HepG2 (cell line): ENCODE results near the gene ATP6V0A1. TPM values are rescaled to one million over a fixed set of nuclear protein-coding genes. Genes with fewer than 3 reads are reported as not detected.

Source experiments
- ATAC-seq: fragments of 200-7000 bp; cut with Tn5 transposase; 3 replicates; pipeline ENCODE4 v1.9.1; 2020; ENCODE audit warnings: mild to moderate bottlenecking, moderate library complexity
- BruUV-seq: library from RNA; stranded (reverse); fragments of 400-500 nt; replicated peaks from 2 replicates; lab custom pipeline; 2021; lab: Mats Ljungman, UMichigan
- CTCF ChIA-PET: fragments of 300-600 bp; formaldehyde crosslinking; extraction: SDS; loops from one replicate; lab custom pipeline; 2021; ENCODE audit warnings: low total read pairs, inconsistent platforms, low intra/inter-chr PET ratio; lab: Yijun Ruan, JAX
- POLR2A ChIA-PET: fragments of 350-600 bp; sonication (Branson Sonifier 250); formaldehyde crosslinking; loops from one replicate; lab custom pipeline; 2020; ENCODE audit warnings: antibody characterized with exemption, inconsistent platforms; lab: Yijun Ruan, JAX
- DNase-seq: peaks from one replicate; pipeline ENCODE4 v3.0.0-alpha.2; 2015; ENCODE audit warnings: low spot score
- FAIRE-seq: peaks from 3 replicates; lab custom pipeline; 2011; peaks lifted over from hg19 to GRCh38; lab: Jason Lieb, UNC
- H2AFZ ChIP-seq: one replicate; pipeline ENCODE4 v1.6.1; 2011; ENCODE audit warnings: low read length, inconsistent platforms
- H3K27ac ChIP-seq: fragments of 300-600 bp; 3 replicates; pipeline ENCODE4 v1.8.0; 2011; ENCODE audit warnings: mixed run types, mild to moderate bottlenecking, mixed read lengths, low read length, inconsistent platforms; ENCODE audit not compliant: insufficient read depth; ENCODE audit errors: extremely low read length
- H3K27me3 ChIP-seq, 2 experiments: fragments of 200-600 bp in 1 of 2; 2 replicates in 1 of 2; 3 replicates in 1 of 2; pipeline versions ENCODE4 v1.6.0 to v1.8.0; 2011; ENCODE audit warnings: low read length in 2 of 2, mild to moderate bottlenecking in 2 of 2, moderate library complexity in 2 of 2, inconsistent platforms in 1 of 2; ENCODE audit not compliant: insufficient read depth in 2 of 2, control insufficient read depth in 1 of 2
- H3K36me3 ChIP-seq, 2 experiments: fragments of 200-600 bp in 1 of 2; replicated peaks in 1 of 2; 2 replicates in 1 of 2; 3 replicates in 1 of 2; pipeline versions ENCODE4 v1.5.1 to v1.8.0; 2011; ENCODE audit warnings: low read length in 2 of 2, inconsistent platforms in 1 of 2; ENCODE audit not compliant: insufficient read depth in 2 of 2, control insufficient read depth in 1 of 2
- H3K4me1 ChIP-seq: 2 replicates; pipeline ENCODE4 v1.5.1; 2012; ENCODE audit warnings: low read length, inconsistent platforms; ENCODE audit not compliant: insufficient read depth
- H3K4me2 ChIP-seq: 2 replicates; pipeline ENCODE4 v1.6.0; 2011; ENCODE audit warnings: low read depth, low read length, inconsistent platforms
- H3K4me3 ChIP-seq, 3 experiments: fragments of 200-600 bp in 1 of 3; sonication (generic), shearing (Covaris generic) in 1 of 3; replicated peaks in 1 of 3; 2 replicates each; pipeline ENCODE4 v1.5.1; 2011 to 2016; ENCODE audit warnings: low read length in 3 of 3, inconsistent platforms in 2 of 3, low read depth in 2 of 3, mild to moderate bottlenecking in 2 of 3, control low read depth in 1 of 3, mixed read lengths in 1 of 3; ENCODE audit not compliant: insufficient read depth in 1 of 3
- H3K79me2 ChIP-seq: one replicate; pipeline ENCODE4 v1.6.1; 2011; ENCODE audit warnings: low read length, inconsistent platforms; ENCODE audit not compliant: insufficient read depth
- H3K9ac ChIP-seq: 2 replicates; pipeline ENCODE4 v1.6.0; 2011; ENCODE audit warnings: mild to moderate bottlenecking, low read depth, low read length, inconsistent platforms; ENCODE audit not compliant: insufficient read depth
- H3K9me3 ChIP-seq: 2 replicates; pipeline ENCODE4 v1.5.1; 2012; ENCODE audit warnings: mild to moderate bottlenecking, low read length
- H4K20me1 ChIP-seq: 2 replicates; pipeline ENCODE4 v1.6.0; 2011; ENCODE audit warnings: inconsistent platforms, mild to moderate bottlenecking, low read length, moderate library complexity; ENCODE audit not compliant: insufficient read depth
- ELF3 ChIP-seq: IDR thresholded peaks from 2 replicates; pipeline ENCODE4 v1.6.1; 2016; ENCODE audit warnings: missing genetic modification reagents, missing compliant biosample characterization
- FOXP1 ChIP-seq, 2 experiments: fragments of 450-650 bp in 1 of 2; IDR thresholded peaks; 2 replicates each; pipeline ENCODE4 v1.6.1; 2017 to 2018; ENCODE audit warnings: antibody characterized with exemption in 1 of 2
- HIVEP1 ChIP-seq: sonication (generic); formaldehyde crosslinking; IDR thresholded peaks from 2 replicates; pipeline ENCODE4 v1.4.0; 2020; ENCODE audit warnings: mild to moderate bottlenecking, missing genetic modification reagents
- MEF2D ChIP-seq: sonication (generic); formaldehyde crosslinking; IDR thresholded peaks from 2 replicates; pipeline ENCODE4 v1.5.1; 2020; ENCODE audit warnings: mild to moderate bottlenecking, missing genetic modification reagents
- MXI1 ChIP-seq: IDR thresholded peaks from 3 replicates; pipeline ENCODE4 v1.6.1; 2012; ENCODE audit warnings: low read depth, low read length, inconsistent platforms, borderline replicate concordance
- THAP9 ChIP-seq: sonication (generic); formaldehyde crosslinking; IDR thresholded peaks from 2 replicates; pipeline ENCODE4; 2020; ENCODE audit warnings: missing genetic modification reagents, mild to moderate bottlenecking, borderline replicate concordance
- ZNF33B ChIP-seq: sonication (generic); formaldehyde crosslinking; IDR thresholded peaks from 2 replicates; pipeline ENCODE4 v1.5.1; 2020; ENCODE audit warnings: mild to moderate bottlenecking, missing genetic modification reagents
- ZNF605 ChIP-seq: sonication (generic); formaldehyde crosslinking; IDR thresholded peaks from 2 replicates; pipeline ENCODE4 v1.8.0; 2022; ENCODE audit warnings: mild to moderate bottlenecking, missing genetic modification reagents
- WGBS: methylation state at CpG from one replicate; pipeline ENCODE4 v1.1.6; 2017; ENCODE audit warnings: low lambda C conversion rate; 5-methylcytosine and 5-hydroxymethylcytosine counted together
- in situ Hi-C: cut with HindIII; loops from 2 replicates; pipeline ENCODE4 v1.10.0; 2017; ENCODE audit warnings: low pct_unique_long_range_greater_than_20kb; ENCODE audit not compliant: extremely low pct_ligation_motif_present
- intact Hi-C: fragments of 100-400 bp; cut with micrococcal nuclease; formaldehyde crosslinking; loops from one replicate; pipeline ENCODE4 v1.10.0; 2022; ENCODE audit not compliant: unreplicated experiment
- polyA plus RNA-seq, 8 experiments: library from polyadenylated mRNA; depleted of rRNA in 3 of 8; stranded (reverse) in 7 of 8; unstranded in 1 of 8; fragments of >200 nt; fragmentation: Illumina TruSeq in 4 of 8; extraction: Trizol in 4 of 8; gene quantifications; 2 replicates each; pipeline versions ENCODE4 v1.2.1 to v1.2.3, GENCODE V29; 2011 to 2016; ENCODE audit warnings: low read depth in 4 of 8, missing spikeins in 1 of 8, mixed read lengths in 1 of 8; ENCODE audit not compliant: insufficient read depth in 1 of 8
- total RNA-seq, 5 experiments: library from RNA; depleted of rRNA; stranded (reverse); fragments of >200 nt; fragmentation: Illumina TruSeq; extraction: Trizol; gene quantifications; 2 replicates each; pipeline ENCODE4 v1.2.3, GENCODE V29; 2016; ENCODE audit warnings: low read depth in 1 of 5
- TF ChIP-seq, protein P1 (sequence below): IDR thresholded peaks from 2 replicates; pipeline ENCODE4 v1.4.0; 2020; ENCODE audit warnings: mild to moderate bottlenecking, missing genetic modification reagents
- TF ChIP-seq, protein P2 (sequence below): IDR thresholded peaks from 2 replicates; pipeline ENCODE4 v1.6.1; 2012; ENCODE audit warnings: low read depth, low read length, improper control_type of control experiment
- TF ChIP-seq, protein P3 (sequence below): sonication (generic); formaldehyde crosslinking; conservative IDR thresholded peaks from 2 replicates; pipeline ENCODE4 v1.4.0; 2020; ENCODE audit warnings: missing genetic modification reagents
- TF ChIP-seq, protein P4 (sequence below): sonication (generic); formaldehyde crosslinking; IDR thresholded peaks from 2 replicates; pipeline ENCODE4 v1.4.0; 2020; ENCODE audit warnings: mild to moderate bottlenecking, missing genetic modification reagents

Gene ATP6V0A1
- total and polyA plus RNA-seq, 2 of the 13 experiments (the other 11 are each of a cell fraction or from before 2014, with no cell fraction given) = 27.9 to 54.1 TPM

GRCh38 chr17:42431758-42432161 lies 26.9 kb upstream of the ATP6V0A1 start (continued):
- no peak for TF ChIP-seq FOXP1 (IDR thresholded peaks at IDR 0.05)
- TF ChIP-seq FOXP1 (CRISPR knock-in tag; IDR thresholded peaks at IDR 0.05) = 0 out of 2 replicates have a peak, but pooled peaks have one; percentile 4
- TF ChIP-seq THAP9 (CRISPR knock-in tag) = no peak
- TF ChIP-seq HIVEP1 (CRISPR knock-in tag) = no peak

DNA sequence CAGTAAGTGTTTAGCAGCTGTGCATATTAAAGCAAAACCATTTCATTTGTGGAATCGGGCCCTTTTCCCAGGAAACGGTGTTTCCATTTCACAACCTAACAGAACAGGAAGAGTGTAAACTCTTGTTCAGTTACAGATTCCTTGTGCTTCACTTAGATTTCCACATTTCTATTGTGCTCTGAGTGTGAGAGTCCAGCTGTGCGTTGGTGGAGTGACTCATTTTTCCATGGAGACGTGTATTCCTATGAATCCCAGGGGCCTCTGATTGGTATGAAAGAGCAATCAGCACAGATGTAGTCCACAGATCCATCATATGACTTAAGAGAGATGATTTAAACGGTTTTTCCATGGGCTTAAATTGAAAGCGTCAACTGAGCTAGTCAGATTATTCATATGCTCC lies 22.3 kb upstream of the ATP6V0A1 start:
- peak overlapping the region; percentile 31 for H3K4me2 ChIP-seq
- no peaks in the 10 kb centered on the region for H3K36me3 ChIP-seq
- H3K4me3 ChIP-seq = peak overlapping the region in 1 of 3 experiments; percentile 5; a peak in 1 of 6 replicates
- ChIA-PET POLR2A (interaction anchor here (1.2 kb wide), 1 partner anchor 48 kb away, joined by 3 read pairs; the partner anchor contains the start of gene STAT3), CTCF (no interaction called here)
- 14% methylated on average over 6 of the region's 6 CpGs for WGBS
- intact Hi-C loops = no loop called here
- peak overlapping the region; percentile 67 for H2AFZ ChIP-seq
- H3K27ac ChIP-seq = peak overlapping the region; percentile 26
- ATAC-seq (peak; percentile 76), FAIRE-seq (no peak), DNase-seq (peak; percentile 82)
- no peaks in the 10 kb centered on the region for H3K9me3 ChIP-seq
- in situ Hi-C loops = no loop called here
- H4K20me1 ChIP-seq = no peaks in the 10 kb centered on the region
- H3K4me1 ChIP-seq = peaks cover 56% of the 10 kb centered on the region
- peak overlapping the region; percentile 21; the same call in 1 of the 2 replicates for H3K9ac ChIP-seq
- BruUV-seq = no TSS peak
- no peaks in the 10 kb centered on the region for H3K27me3 ChIP-seq
- no peaks in the 10 kb centered on the region for H3K79me2 ChIP-seq
- TF ChIP-seq MEF2D (CRISPR knock-in tag) (peak; percentile 50; the same call in 1 of the 2 replicates), ZNF33B (CRISPR knock-in tag) (no peak), MXI1 (peak; percentile 33; the same call in 1 of the 3 replicates), ELF3 (CRISPR knock-in tag) (0 out of 2 replicates have a peak, but pooled peaks have one; percentile 48), ZNF605 (CRISPR knock-in tag) (no peak)
- TF ChIP-seq, protein P1, sequence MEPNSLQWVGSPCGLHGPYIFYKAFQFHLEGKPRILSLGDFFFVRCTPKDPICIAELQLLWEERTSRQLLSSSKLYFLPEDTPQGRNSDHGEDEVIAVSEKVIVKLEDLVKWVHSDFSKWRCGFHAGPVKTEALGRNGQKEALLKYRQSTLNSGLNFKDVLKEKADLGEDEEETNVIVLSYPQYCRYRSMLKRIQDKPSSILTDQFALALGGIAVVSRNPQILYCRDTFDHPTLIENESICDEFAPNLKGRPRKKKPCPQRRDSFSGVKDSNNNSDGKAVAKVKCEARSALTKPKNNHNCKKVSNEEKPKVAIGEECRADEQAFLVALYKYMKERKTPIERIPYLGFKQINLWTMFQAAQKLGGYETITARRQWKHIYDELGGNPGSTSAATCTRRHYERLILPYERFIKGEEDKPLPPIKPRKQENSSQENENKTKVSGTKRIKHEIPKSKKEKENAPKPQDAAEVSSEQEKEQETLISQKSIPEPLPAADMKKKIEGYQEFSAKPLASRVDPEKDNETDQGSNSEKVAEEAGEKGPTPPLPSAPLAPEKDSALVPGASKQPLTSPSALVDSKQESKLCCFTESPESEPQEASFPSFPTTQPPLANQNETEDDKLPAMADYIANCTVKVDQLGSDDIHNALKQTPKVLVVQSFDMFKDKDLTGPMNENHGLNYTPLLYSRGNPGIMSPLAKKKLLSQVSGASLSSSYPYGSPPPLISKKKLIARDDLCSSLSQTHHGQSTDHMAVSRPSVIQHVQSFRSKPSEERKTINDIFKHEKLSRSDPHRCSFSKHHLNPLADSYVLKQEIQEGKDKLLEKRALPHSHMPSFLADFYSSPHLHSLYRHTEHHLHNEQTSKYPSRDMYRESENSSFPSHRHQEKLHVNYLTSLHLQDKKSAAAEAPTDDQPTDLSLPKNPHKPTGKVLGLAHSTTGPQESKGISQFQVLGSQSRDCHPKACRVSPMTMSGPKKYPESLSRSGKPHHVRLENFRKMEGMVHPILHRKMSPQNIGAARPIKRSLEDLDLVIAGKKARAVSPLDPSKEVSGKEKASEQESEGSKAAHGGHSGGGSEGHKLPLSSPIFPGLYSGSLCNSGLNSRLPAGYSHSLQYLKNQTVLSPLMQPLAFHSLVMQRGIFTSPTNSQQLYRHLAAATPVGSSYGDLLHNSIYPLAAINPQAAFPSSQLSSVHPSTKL (CRISPR knock-in tag) = peak; percentile 51; the same call in 1 of the 2 replicates
- TF ChIP-seq, protein P2, sequence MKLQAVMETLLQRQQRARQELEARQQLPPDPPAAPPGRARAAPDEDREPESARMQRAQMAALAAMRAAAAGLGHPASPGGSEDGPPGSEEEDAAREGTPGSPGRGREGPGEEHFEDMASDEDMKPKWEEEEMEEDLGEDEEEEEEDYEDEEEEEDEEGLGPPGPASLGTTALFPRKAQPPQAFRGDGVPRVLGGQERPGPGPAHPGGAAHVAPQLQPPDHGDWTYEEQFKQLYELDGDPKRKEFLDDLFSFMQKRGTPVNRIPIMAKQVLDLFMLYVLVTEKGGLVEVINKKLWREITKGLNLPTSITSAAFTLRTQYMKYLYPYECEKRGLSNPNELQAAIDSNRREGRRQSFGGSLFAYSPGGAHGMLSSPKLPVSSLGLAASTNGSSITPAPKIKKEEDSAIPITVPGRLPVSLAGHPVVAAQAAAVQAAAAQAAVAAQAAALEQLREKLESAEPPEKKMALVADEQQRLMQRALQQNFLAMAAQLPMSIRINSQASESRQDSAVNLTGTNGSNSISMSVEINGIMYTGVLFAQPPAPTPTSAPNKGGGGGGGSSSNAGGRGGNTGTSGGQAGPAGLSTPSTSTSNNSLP = peak; percentile 77
- TF ChIP-seq, protein P3, sequence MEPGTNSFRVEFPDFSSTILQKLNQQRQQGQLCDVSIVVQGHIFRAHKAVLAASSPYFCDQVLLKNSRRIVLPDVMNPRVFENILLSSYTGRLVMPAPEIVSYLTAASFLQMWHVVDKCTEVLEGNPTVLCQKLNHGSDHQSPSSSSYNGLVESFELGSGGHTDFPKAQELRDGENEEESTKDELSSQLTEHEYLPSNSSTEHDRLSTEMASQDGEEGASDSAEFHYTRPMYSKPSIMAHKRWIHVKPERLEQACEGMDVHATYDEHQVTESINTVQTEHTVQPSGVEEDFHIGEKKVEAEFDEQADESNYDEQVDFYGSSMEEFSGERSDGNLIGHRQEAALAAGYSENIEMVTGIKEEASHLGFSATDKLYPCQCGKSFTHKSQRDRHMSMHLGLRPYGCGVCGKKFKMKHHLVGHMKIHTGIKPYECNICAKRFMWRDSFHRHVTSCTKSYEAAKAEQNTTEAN (CRISPR knock-in tag) = peak; percentile 97
- TF ChIP-seq, protein P4, sequence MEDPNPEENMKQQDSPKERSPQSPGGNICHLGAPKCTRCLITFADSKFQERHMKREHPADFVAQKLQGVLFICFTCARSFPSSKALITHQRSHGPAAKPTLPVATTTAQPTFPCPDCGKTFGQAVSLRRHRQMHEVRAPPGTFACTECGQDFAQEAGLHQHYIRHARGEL = no peak
